Fibroblast of skin of left biceps (primary cell): ENCODE measurements around the gene KLHL20.
"Not testable (repeated sequence)": the region's sequence is repeated elsewhere in the genome, so short reads cannot be mapped to it uniquely, and the experiment has no call there.

Experiments used
- DNase-seq, 2 experiments: peaks; one replicate each; pipeline ENCODE4 v3.0.0-alpha.2; 2013; ENCODE audit warnings: low read depth in 2 of 2

The KLHL20 gene

DNA sequence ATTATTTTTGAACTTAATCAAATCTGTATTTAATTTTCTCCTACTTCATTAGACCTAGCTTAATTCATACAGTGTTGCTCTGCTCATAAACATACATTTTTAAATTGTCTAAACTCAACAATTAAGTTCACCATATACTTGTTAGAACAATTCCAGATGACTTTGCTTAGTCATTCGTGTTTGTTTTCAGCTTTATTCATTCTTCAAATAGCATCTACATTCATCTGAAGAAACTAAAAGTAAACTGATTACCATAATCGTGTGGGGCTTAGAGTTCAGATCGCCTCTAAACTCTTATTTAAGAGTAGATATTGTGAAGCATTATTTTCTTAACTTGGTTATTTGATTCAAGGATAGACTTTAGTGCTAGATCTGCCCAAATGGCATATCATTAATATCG lies 34.4 kb downstream of the KLHL20 start:
- no peak for DNase-seq

DNA sequence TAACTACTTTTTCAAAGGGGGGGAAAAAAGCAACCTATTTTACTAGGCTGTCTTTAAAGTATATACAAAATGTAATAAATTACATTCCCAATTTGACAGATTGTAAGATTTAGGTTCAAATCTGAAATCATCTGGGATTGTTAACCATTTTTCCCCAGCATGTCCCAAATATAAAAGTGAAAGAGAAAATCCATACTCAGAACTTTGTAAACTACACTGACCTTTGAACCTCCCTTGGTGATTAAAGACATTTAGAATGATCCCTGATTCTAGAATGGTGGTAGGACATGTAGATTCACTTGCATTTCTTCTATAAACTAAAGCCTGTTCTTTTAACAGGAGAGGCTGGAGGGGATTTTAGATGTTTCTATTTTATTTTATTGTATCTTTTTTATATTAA lies 39.0 kb downstream of the KLHL20 start:
- DNase-seq, result no peak

DNA sequence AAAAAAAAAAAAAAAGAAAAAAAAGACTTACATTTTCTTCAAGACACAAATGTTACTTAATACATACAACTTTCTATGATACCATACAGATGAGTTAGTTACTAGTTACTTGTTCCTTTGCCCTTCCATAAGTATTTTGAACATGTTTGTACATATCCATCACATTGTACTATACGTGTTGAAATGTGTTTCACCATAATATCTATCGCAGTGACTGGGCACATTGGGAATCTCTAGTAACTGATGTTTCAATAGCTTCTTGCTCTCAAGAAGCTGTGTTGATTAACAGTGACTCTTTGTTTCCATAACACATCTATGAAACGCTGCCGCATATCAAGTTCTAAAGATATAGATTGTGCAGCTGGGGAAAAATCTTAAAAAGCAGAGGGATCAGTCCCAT lies 42.9 kb downstream of the KLHL20 start:
- DNase-seq, result no peak

DNA sequence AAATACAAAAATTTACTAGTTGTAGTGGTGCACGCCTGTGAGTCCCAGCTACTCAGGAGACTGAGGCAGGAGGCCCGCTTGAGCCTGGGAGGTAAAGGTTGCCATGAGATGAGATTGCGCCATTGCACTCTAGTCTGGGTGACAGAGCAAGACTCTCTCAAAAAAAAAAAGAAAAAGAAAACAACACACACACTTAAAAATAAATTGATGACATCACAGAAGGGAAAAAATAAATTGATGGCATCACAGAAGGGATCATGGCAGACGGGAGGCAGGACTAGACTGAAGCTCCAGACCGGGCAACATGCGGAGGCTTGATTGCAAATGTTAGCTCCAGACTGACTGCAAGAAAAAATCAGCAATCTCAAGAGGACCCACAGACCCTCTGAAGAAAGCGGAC lies 43.3 kb downstream of the KLHL20 start:
- no peak for DNase-seq

DNA sequence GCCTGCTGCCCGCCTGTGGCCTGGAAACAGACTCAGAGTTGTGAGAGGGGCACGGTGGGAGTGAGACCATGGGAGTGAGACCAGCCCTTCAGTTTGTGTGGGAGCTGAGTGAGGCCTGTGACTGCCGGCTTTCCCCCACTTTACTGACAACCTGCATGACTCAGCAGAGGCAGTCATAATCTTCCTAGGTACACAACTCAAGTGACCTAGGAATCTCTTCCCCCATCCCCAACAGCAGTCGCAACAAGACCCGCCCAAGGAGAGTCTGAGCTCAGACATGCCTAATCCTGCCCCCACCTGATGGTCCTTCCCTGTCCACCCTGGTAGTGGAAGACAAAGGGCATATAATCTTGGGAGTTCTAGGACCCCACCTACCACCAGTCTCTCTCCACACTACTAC lies 44.2 kb downstream of the KLHL20 start:
- DNase-seq, result no peak

DNA sequence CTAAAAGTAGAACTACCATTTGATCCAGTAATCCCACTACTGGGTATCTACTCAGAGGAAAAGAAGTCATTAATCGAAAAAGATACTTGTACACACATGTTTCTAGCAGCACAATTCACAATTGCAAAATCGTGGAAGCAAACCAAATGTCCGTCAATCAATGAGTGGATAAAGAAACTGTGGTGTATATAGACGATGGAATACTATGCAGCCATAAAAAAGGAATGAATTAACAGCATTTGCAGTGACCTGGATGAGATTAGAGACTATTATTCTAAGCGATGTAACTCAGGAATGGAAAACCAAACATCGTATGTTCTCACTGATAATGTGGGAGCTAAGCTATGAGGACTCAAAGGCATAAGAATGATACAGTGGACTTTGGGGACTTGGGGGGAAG lies 49.5 kb downstream of the KLHL20 start:
- DNase-seq, result not testable (repeated sequence)

DNA sequence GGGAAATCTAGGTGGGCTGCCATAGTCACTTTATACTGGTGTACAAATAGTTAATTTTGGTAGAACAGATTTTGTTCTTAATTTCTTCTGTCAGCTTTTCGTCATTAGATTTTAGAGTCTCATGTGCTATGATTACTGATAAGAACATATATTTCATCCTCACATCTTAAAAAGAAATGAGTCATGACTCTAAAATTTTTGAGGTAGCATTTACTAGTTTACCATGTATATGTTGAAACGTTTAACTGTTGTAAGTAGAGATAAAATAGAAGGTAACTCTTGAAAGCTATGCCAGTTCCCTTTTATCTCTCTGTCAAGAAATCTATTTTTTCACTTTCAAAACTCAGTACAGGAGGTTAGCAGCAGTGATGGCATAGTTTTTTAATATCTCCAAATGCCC lies 53.4 kb downstream of the KLHL20 start:
- DNase-seq, result no peak

DNA sequence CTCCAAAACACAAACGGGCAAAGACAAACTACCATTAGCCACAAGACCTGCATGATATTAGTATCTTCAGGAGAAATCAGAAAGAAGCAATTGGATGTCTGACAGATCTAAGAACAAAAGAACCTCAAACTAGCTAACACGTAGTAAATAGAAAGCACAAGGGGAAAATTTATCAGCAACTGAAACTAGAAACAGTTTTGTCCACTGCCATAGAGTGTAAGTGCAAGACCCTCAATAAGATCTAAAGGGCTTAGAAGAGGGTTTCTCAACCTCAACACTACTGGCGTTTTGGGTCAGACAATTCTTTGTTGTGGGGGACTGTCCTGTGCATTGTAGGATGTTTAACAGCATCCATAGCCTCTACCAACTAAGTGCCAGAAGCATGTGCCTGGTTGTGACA lies 54.0 kb downstream of the KLHL20 start:
- DNase-seq, result no peak

DNA sequence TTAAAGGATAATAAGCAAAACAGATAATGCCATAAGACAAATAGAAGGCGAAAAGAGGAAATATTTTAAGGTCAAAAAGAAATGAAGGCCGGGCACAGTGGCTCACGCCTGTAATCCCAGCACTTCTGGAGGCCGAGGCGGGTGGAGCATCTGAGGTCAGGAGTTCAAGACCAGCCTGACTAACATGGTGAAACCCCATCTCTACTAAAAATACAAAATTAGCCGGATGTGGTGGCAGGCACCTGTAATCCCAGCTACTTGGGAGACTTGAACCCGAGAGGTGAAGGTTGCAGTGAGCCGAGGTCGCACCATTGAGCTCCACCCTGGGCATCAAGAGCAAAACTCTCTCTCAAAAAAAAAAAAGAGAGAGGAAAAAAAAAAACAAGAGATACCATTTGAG lies 55.5 kb downstream of the KLHL20 start:
- not testable (repeated sequence) for DNase-seq

DNA sequence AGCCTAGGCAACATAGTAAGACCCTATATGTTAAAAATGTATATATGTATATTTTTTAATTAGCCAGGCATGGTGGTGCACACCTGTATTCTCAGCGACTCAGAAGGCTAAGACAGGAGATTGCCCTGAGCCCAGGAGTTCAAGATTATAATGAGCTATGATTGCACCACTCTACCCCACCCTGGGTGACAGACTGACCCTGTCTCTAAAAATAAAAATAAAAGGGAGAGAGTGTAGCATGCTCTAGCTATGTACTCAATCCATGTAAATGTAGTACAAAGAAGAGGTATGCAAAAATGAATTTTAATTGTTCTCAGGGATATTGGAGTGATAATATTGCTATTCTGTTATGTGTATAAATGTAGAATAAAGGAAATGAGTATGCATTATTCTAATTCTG lies 56.8 kb downstream of the KLHL20 start:
- no peak for DNase-seq

DNA sequence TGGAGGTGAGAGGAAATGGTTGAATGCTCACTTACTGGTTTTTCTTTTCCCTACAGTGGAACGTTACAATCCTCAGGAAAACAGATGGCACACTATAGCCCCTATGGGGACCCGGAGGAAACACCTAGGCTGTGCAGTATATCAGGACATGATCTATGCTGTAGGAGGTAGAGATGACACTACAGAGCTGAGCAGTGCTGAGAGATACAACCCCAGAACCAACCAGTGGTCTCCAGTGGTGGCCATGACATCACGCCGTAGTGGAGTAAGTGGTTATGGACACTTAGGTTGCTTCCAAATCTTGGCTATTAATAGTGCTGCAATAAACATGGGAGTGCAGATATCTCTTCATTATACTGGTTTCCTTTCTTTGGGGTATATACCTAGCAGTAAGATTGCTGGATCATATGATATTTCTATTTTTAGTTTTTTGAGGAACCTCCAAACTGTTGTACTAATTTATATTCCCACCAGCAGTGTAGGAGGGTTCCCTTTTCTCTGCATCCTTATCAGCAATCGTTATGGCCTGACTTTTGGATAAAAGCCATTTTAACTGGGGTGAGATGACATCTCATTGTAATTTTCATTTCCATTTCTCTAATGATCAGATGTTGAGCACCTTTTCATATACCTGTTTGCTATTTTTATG lies 60.9 kb downstream of the KLHL20 start:
- no peak for DNase-seq

DNA sequence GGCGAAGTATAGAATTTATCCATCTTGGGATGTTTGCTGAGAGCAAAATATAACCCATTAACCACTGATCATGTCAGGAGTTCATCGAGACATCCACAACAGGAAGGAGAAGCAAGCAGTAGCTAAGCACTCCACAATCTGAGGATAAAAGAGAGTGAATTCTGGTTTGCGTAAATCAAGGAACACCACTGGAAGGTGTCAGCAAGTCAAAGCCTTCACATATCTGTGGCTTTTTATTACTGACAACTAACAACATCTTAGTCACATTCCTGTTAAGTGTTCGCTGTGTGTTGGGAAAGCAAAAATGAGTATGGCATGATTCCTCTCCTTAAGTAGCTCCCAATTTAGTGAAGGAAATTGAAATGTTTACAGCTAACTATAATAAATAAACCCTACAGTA lies 65.2 kb downstream of the KLHL20 start:
- DNase-seq, result peak; percentile 3 to 5

DNA sequence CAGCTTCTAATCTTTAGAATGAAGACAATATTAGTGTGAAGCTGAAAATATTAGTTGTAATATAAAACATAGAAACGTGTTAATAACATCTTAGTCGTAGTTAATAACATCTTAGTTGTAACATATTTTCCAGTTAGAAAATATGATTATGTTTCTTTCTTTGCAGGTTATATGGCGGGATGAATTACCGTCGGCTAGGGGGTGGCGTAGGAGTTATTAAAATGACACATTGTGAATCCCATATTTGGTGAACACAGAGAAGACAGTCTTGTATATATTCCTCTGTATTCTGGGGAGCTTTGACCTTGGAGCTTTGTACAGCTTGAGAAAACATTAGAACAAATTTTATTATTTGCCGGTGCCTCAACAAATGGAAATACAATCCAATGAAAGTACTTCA lies 70.2 kb downstream of the KLHL20 start:
- DNase-seq, result no peak

DNA sequence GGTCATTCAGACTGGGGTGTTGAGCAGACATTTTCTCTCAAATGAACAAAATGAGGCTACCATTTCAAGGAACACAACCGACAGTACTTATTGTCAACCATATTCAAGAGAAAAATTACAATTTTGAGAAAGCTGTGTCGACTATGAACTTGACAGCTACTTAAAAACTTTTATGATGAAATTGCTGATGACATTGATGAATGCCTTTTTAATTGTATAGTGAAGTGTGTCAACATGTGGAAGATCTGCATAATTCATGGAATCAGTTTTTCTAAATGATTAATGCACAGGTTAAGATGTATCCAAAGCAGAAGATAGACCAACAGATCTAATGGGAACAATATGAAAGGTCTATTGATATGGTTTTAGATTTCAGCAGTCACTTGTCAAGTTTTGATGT lies 75.1 kb downstream of the KLHL20 start:
- DNase-seq, result no peak

DNA sequence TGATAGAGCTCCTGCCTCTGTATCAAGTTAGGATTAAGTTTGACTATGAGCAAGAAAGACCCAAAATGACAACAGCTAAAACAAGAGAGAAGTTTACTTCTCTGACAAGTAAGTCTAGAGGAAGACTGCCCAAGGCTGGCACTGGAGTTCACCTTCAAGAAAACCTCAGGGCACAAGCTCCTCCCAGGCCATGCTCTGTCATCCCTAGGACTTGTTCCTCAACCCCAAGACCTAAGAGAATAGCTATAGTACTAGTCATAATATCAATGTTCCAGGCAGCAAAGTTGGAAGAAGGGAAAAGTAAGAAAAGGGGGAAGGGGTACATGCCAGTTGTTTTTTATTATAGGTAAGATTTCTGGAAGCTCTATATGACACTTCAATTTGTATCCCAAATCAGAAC lies 83.3 kb downstream of the KLHL20 start:
- DNase-seq, result no peak

DNA sequence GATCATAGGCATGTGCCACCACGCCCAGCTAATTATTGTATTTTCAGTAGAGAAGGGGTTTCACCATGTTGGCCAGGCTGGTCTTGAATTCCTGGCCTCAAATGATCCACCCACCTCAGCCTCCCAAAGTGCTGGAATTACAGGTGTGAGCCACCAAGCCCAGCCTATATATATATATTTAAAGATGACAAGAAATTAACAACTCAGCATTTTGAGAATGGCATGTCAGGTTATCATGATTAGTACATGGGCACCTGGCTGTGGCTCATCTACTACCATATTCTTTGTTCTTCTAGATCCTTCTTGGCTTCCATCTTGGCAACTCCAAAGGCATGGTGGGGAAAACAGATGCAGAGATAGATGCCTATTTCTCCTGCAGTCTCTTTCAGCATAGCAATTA lies 85.2 kb downstream of the KLHL20 start:
- DNase-seq, result not testable (repeated sequence)

DNA sequence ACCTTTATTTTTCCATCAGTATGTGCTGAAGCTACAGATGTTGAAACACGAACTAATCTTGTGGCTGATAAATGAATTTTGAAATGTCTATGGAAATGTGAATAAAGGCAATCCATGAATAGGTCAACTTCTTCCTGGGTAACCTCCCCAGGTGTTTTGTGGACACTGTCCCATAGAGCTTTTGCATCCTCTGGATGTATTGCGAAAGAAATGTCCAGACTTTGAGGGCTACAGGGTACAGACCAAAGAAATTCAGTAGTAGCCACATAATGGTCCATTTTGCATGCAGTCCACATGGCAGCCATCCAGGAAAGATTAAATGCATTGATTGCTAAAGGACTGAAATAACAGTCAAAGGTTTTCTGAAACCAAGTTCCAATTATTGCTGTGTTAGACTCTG lies 88.2 kb downstream of the KLHL20 start:
- no peak for DNase-seq

DNA sequence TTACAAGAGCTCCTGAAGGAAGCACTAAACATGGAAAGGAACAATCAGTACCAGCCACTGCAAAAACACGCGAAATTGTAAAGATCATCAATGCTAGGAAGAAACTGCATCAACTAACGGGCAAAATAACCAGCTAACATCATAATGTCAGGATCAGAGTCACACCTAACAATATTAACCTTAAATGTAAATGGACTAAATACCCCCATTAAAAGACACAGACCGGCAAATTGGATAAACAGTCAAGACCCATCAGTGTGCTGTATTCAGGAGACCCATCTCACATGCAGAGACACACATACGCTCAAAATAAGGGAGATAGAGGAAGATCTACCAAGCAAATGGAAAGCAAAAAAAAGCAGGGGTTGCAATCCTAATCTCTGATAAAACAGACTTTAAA lies 98.9 kb downstream of the KLHL20 start:
- DNase-seq, result not testable (repeated sequence)

DNA sequence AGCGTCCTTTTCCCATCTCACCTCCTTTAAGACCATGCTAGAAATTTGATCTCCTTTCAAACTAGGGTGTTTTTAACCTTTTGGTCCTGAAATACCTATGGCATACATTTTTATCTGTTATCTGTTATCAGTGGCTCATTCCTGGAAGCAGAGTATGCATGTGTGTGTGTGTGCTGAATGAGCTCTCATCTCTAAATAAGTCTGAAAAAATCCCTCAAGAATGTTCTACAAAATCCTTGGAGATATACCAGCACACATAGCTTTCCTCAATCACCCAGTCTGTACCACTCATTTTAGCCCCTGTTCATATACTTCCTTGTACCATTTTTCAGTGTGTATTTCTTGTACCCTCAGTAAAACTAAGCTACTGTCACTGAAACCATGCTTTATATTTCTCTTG lies 103.7 kb downstream of the KLHL20 start:
- no peak for DNase-seq

DNA sequence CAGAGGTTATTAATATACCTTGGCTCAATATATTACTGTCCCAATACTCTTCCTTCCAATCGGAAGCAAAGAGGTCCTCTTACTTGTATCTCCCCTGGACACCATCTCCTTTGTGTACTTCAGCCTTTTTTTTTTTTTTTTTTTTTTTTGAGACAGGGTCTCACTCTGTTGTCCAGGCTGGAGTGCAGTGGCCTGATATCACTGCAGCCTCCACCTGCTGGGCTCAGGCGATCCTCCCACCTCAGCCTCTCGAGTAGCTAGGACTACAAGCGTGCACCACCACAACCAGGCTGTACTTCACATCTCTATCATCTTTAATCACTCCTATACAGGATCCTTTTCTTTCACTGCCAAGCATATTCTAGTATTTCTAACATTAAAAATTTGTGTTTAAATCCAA lies 106.9 kb downstream of the KLHL20 start:
- no peak for DNase-seq

DNA sequence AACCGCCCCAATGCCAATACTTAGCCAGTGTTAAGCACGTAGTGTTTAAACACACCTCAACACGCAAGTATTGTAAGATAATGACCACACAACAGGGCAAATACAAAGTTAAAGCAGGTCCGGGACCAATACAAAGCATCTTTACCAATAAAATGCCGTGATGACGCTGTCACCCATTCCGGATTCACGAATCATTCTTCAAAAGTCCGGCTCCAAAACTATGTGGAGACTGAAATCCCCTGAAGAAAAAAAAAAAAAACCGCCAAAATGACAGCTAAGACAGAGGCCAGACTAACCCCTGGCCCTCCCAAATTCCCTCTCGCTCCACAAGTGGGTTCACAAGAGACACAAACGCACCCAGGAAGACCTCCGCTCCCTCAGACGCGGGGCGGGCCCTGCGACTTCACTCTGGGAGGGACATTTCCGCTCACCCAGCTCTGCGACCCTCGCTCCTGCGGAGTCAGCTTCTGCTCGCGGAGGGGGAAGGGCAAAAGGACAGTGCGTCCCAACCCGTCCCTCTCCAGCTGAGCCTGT lies 109.1 kb downstream of the KLHL20 start:
- no peak for DNase-seq

DNA sequence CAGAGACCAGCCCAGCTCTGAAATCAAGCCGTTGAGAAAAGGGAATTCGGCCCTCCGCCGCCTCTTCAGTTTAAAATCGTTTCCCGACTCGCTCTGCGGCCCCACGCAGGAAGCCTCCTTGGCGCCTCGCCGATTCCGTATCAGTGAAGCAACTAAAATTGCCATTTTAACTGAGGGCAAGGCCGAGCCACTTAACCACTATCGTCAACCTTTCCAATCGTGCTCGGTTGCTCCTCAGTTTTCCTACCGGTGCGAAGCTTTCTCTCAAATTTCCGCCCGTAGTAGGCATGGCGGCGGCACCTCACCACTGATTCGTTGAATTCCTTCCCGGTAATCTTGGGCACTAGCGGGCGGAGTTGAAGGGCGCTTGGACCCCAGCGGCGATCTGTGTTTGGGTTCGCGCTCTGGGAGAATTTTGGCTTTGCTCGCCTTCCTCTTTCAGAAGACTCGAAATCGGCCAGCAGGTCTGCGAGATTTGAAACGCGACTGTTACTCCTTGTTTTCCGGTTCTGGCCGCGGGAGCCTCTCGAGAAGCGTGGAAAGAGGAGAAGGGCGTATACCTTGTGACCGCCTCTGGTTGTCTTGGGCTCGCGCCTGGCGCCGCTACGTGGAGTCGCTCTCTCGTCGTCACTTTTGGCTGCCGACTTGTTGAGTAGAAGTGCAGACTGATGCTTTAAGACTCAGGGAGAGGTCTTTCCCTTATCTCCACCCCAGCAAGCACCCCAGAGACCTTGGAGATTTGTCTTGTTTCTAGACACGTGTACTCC lies 109.7 kb downstream of the KLHL20 start, which contains the start of the genes CENPL and DARS2:
CENPL (minus strand) TSS at position 569 of the 767 bp plus-strand sequence. CDS start 13,584 bp downstream, outside the sequence.
DARS2 (plus strand) TSS at position 359 of the 767 bp plus-strand sequence. CDS start 557 bp downstream, outside the sequence.
- DNase-seq, result peak; percentile 96

DNA sequence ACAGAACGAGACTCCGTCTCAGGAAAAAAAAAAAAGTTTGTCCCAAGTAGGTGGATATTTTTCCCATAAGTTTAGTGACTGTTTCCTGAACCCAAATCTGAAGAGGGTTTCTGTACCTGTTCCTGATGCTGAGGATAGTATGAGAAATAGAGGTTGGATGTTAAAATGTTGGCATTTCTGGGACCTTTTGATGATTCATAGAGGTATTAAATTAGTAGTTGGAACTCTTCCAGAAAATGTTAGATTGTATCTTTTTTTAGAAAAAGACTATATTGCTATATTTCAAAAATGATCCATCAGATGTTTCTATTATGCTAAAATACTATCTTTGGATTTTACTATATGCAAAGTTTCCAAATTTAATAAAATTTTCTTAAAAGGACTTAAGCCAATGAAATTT lies 112.8 kb downstream of the KLHL20 start:
- DNase-seq, result no peak
